Gastroesophageal sphincter (tissue), 4 donors: ENCODE measurements around the gene RGS12. TPM values are rescaled to one million over a fixed set of nuclear protein-coding genes. Genes with fewer than 3 reads are reported as not detected.

ENCODE experiments used
- ATAC-seq: fragments of 150-250 bp; one replicate; pipeline ENCODE4 v1.9.1; 2016; ENCODE audit warnings: mild to moderate bottlenecking, moderate library complexity
- H3K27ac ChIP-seq, 4 donors: fragments of 200-600 bp; sonication (generic) in 3 of 4; 1 replicate in 3 of 4; 2 replicates in 1 of 4; pipeline ENCODE4 v1.5.1; 2016 to 2019
- H3K27me3 ChIP-seq: fragments of 200-600 bp; sonication (generic); one replicate; pipeline ENCODE4 v1.5.1; 2019
- H3K36me3 ChIP-seq, 2 donors: fragments of 200-600 bp; sonication (generic); one replicate each; pipeline ENCODE4 v1.5.1; 2019; ENCODE audit warnings: control low read depth in 1 of 2
- H3K4me1 ChIP-seq, 3 donors: fragments of 200-600 bp; sonication (generic); 1 replicate in 2 of 3; 2 replicates in 1 of 3; pipeline ENCODE4 v1.5.1; 2016 to 2019; ENCODE audit warnings: control low read depth in 2 of 3
- H3K4me3 ChIP-seq, 2 donors: fragments of 200-600 bp; sonication (generic); one replicate each; pipeline ENCODE4 v1.5.1; 2019; ENCODE audit warnings: mild to moderate bottlenecking in 1 of 2, moderate library complexity in 1 of 2
- H3K9me3 ChIP-seq, 3 donors: fragments of 200-600 bp; sonication (generic); one replicate each; pipeline ENCODE4 v1.5.1; 2017 to 2019; ENCODE audit warnings: control low read depth in 2 of 3
- CTCF ChIP-seq, 4 experiments: fragments of 200-600 bp in 2 of 4; fragments of 450-650 bp in 2 of 4; sonication (generic) in 1 of 4; IDR thresholded peaks; one replicate each; pipeline ENCODE4 v1.5.1; 2017 to 2019; ENCODE audit warnings: antibody characterized with exemption in 4 of 4, mild to moderate bottlenecking in 2 of 4, moderate library complexity in 2 of 4
- EP300 ChIP-seq: sonication (generic); formaldehyde crosslinking; IDR thresholded peaks from one replicate; pipeline ENCODE4 v1.6.1; 2017; ENCODE audit warnings: antibody characterized with exemption, mild to moderate bottlenecking
- POLR2A ChIP-seq, 2 donors: fragments of 450-650 bp; IDR thresholded peaks; one replicate each; pipeline ENCODE4 v1.6.1; 2017; ENCODE audit warnings: antibody characterized with exemption in 2 of 2, mild to moderate bottlenecking in 2 of 2, moderate library complexity in 1 of 2
- POLR2AphosphoS5 ChIP-seq: sonication (generic); formaldehyde crosslinking; IDR thresholded peaks from one replicate; pipeline ENCODE4 v1.6.1; 2017; ENCODE audit warnings: antibody characterized with exemption
- WGBS, 2 donors: methylation state at CpG; one replicate each; pipeline ENCODE4 v1.1.5; 2018; ENCODE audit warnings: low coverage in 1 of 2; 5-methylcytosine and 5-hydroxymethylcytosine counted together
- total RNA-seq, 4 donors: library from RNA; depleted of rRNA; stranded (reverse); fragments of >200 nt; gene quantifications; one replicate each; pipeline ENCODE4 v1.1.0, GENCODE V29; 2016

Gene RGS12
- total RNA-seq, 4 donors from 2014 or later, result 24.1 to 32.7 (median 29.1) TPM

DNA sequence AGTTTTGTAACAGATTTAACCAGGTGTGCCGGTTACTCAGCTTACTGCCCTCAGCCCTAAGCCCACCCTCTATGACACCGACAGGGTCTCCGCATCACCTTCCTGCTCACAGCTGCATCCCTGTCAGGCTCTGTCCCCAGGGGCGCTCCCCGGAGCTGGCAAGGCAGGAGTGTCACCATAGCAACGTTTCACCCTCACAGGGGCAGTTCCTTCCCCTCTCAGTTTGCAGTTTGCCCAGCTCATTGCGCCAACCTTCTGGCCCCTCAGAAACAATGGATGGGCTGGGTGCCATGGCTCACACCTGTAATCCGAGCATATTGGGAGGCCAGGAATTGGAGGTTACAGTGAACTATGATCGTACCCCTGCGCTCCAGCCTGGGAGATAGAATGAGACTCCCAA, 42.6 kb downstream of the RGS12 start:
- Histone ChIP-seq H3K36me3 (no peaks in the 10 kb centered on the region), H3K4me3 (no peak overlapping the region), H3K9me3 (no peaks in the 10 kb centered on the region), H3K27me3 (no peaks in the 10 kb centered on the region), H3K27ac (no peak overlapping the region), H3K4me1 (peaks cover 0 to 36% (median 0%) of the 10 kb centered on the region in 3 donors)
- TF ChIP-seq CTCF (IDR thresholded peaks at IDR 0.05) (no peak), EP300 (no peak), POLR2AphosphoS5 (no peak), POLR2A (IDR thresholded peaks at IDR 0.05) (no peak)
- ATAC-seq, result no peak
- 71% methylated on average over 6 of the region's 10 CpGs; no CpG with 5 or more reads in 1 of the 2 donors for WGBS, 2 donors

DNA sequence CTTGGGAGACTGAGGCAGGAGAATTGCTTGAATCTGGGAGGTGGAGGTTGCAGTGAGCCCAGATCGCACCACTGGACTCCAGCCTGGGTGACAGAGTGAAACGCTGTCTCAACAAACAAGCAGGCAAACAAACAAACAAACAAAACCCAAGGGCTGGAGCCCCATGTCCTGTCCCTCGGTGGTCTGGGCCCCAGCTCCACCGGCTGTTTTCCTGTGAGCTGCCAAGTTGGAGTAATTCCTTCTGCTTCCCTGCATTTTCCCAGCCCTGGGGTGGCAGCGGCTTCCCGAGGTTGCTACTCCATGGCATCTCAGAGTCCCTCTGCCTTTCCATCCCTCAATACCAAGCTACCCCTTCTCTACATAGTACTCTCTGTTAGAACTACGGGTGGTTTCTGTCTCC, 43.2 kb downstream of the RGS12 start:
- H3K27me3 ChIP-seq, result no peaks in the 10 kb centered on the region
- H3K27ac ChIP-seq, result no peak overlapping the region
- ATAC-seq, result no peak
- H3K4me3 ChIP-seq, result no peak overlapping the region
- no peaks in the 10 kb centered on the region for H3K9me3 ChIP-seq
- TF ChIP-seq EP300, result no peak
- no peak for TF ChIP-seq CTCF (IDR thresholded peaks at IDR 0.05)
- no peak for TF ChIP-seq POLR2A (IDR thresholded peaks at IDR 0.05)
- TF ChIP-seq POLR2AphosphoS5, result no peak
- no peaks in the 10 kb centered on the region for H3K36me3 ChIP-seq
- peaks cover 0 to 41% (median 0%) of the 10 kb centered on the region in 3 donors for H3K4me1 ChIP-seq
- WGBS, 2 donors, result 83 to 87% methylated on average over 3 to 6 of the region's 7 CpGs

DNA sequence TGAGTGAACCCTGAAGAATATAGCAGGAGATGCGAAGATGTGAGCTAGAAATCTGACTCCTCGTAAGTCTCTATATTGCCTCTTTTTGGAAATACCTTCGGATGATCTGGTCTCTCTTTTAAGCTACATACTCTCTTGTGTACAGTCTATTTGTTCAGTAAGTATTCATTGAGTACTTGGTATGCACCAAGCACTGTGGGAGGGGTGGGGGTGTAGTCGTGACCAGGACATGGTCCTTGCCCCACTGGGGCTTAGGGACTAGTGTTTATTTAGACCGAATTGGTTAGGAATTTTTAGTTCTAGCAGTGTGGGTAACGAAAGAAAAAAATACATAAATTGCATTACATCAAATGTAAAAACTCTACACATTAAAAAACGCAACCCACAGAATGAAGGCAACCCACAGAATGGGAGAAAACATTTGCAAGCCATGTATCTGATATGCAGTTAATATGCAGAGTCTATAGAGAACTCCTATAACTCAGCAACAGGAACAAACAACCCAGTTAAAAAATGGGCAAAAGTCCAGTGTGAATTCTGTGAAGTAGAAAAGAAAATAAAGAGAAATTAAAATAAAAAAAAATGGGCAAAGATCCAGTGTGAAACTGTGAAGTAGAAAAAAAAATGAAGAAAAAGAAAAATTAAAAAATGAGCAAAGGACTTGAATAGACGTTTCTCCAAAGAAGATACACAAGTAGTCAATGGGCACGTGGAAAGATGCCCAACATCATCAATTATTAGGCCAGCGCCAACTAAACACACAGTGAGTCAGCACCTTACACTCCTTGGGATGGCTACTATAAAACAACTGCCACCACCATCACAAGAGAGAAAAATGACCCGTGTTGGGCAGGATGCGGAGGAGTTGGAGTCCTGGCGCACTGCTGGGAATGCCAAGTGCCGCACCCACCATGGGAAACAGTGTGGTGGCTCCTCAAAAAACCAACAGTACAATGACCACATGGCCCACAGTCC, 43.8 kb downstream of the RGS12 start:
- Histone ChIP-seq H3K9me3 (no peaks in the 10 kb centered on the region), H3K27ac (no peak overlapping the region), H3K36me3 (no peaks in the 10 kb centered on the region), H3K4me3 (no peak overlapping the region), H3K4me1 (peaks cover 0 to 38% (median 0%) of the 10 kb centered on the region in 3 donors), H3K27me3 (no peaks in the 10 kb centered on the region)
- ATAC-seq, result peak; percentile 8
- TF ChIP-seq POLR2A (IDR thresholded peaks at IDR 0.05) (no peak), CTCF (IDR thresholded peaks at IDR 0.05) (no peak), EP300 (no peak), POLR2AphosphoS5 (no peak)
- 79 to 87% methylated on average over 13 of the region's 14 CpGs for whole genome bisulfite sequencing, 2 donors

DNA sequence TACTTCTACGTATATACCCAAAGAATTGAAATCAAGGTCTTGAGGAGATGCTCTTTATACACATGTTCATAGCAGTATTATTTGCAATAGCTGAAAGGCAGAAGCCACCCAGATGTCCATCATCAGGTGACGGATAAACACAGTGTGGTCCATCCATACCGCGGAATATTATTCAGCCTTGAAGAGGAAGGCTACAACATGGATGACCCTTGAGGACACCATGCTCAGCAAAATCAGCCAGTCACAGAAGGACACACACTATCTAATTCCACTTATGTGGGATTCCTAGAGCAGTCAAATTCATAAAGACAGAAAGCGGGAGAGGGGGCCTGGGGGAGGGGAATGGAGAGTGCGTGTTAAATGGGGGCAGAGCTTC, 44.5 kb downstream of the RGS12 start:
- no peak for TF ChIP-seq CTCF (IDR thresholded peaks at IDR 0.05)
- no peak for TF ChIP-seq POLR2AphosphoS5
- no peak for TF ChIP-seq EP300
- TF ChIP-seq POLR2A (IDR thresholded peaks at IDR 0.05), result no peak
- ATAC-seq, result peak; percentile 17

GRCh38 chr4:3337811-3338210, 45.0 kb downstream of the RGS12 start:
- TF ChIP-seq POLR2A (IDR thresholded peaks at IDR 0.05) (no peak), POLR2AphosphoS5 (no peak)
- Histone ChIP-seq H3K27ac (no peak overlapping the region), H3K4me1 (peaks cover 0 to 46% (median 7%) of the 10 kb centered on the region in 3 donors), H3K4me3 (no peak overlapping the region), H3K9me3 (no peaks in the 10 kb centered on the region), H3K27me3 (no peaks in the 10 kb centered on the region), H3K36me3 (peaks cover 0 to under 1% of the 10 kb centered on the region in 2 donors)
- no peak for ATAC-seq
- 71 to 79% methylated on average over 6 of the region's 8 CpGs for WGBS, 2 donors

More for the DNA sequence above, 44.5 kb downstream of the RGS12 start:
- no peaks in the 10 kb centered on the region for H3K36me3 ChIP-seq
- no peaks in the 10 kb centered on the region for H3K27me3 ChIP-seq
- 98 to 100% methylated on average over 2 to 6 of the region's 6 CpGs for WGBS, 2 donors
- no peak overlapping the region for H3K4me3 ChIP-seq
- no peak overlapping the region for H3K27ac ChIP-seq
- no peaks in the 10 kb centered on the region for H3K9me3 ChIP-seq
- H3K4me1 ChIP-seq, result peaks cover 0 to 41% (median 6%) of the 10 kb centered on the region in 3 donors
